Measurements from ENCODE around the gene NECTIN3. TPM values are rescaled to one million over a fixed set of nuclear protein-coding genes. Genes with fewer than 3 reads are reported as not detected.

Gene NECTIN3, protein sequence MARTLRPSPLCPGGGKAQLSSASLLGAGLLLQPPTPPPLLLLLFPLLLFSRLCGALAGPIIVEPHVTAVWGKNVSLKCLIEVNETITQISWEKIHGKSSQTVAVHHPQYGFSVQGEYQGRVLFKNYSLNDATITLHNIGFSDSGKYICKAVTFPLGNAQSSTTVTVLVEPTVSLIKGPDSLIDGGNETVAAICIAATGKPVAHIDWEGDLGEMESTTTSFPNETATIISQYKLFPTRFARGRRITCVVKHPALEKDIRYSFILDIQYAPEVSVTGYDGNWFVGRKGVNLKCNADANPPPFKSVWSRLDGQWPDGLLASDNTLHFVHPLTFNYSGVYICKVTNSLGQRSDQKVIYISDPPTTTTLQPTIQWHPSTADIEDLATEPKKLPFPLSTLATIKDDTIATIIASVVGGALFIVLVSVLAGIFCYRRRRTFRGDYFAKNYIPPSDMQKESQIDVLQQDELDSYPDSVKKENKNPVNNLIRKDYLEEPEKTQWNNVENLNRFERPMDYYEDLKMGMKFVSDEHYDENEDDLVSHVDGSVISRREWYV
- total RNA-seq, result 26.2 and 50.6 TPM in 2 replicates

DNA sequence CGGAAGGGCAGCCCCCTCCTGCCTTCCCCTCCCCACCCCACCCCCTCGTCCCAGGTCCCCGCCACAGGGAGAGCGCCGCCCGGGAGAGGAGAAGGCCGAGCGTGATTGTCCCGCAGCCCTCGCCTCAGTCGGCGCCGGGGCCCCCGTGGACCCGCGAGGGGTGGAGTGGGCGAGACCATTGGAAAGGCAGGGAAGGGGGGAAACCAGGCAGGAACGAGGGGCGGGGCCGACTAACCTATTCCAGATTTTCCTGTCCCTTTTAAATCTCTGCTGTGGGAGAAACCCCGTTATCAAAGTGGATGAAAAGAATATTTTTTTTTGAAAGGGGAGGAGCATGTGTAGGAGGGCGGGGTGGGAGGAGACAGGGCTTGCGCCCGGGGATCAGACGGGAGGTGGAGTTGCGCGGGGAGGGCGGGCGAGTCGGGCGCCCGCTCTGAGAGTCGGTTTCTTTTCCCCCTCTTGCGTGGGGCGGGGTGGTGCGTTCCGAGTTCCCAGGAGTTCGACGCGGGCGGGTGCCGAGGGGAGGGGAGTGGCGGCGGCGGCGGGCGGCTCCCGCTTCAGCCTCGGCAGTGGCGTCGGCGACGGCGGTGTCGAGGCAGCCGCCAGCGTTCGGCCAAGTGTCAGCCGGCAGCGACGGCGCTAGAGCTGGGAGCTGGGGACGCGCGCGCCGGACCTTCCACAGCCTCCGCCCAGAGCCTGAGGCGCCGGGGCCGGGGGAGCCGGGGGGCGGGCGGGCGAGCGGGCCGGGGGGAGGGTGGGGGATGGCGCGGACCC is at the start of gene NECTIN3:
Gene NECTIN3 (plus strand): TSS at position 560 of the 774 bp plus-strand sequence. CDS start 202 bp downstream, at position 762.

